HG02678 (cell line): ENCODE data around the gene SLC11A1.

Experiments
- ATAC-seq: cut with Tn5 transposase; IDR thresholded peaks from one replicate; pipeline ENCODE4 v1.9.1; 2021; ENCODE audit warnings: mild to moderate bottlenecking, moderate library complexity; ENCODE audit not compliant: unreplicated experiment

Gene SLC11A1

GRCh38 chr2:218403810-218404209 is 21.7 kb downstream of the SLC11A1 start:
- no peak for ATAC-seq

GRCh38 chr2:218404351-218405085 is 22.4 kb downstream of the SLC11A1 start:
- no peak for ATAC-seq

GRCh38 chr2:218405086-218405745 is 23.1 kb downstream of the SLC11A1 start:
- ATAC-seq = no peak

- ATAC-seq = peak; percentile 11
These were observed 23.7 kb downstream of the SLC11A1 start for GRCh38 chr2:218405746-218406208.

GRCh38 chr2:218406209-218406948 is 24.3 kb downstream of the SLC11A1 start:
- ATAC-seq = peak; percentile 80

GRCh38 chr2:218406949-218407618 is 25.0 kb downstream of the SLC11A1 start:
- peak; percentile 6 for ATAC-seq

- no peak for ATAC-seq
These were observed 25.6 kb downstream of the SLC11A1 start for GRCh38 chr2:218407717-218408116.

- no peak for ATAC-seq
These were observed 36.2 kb downstream of the SLC11A1 start for GRCh38 chr2:218418321-218418716.

GRCh38 chr2:218418717-218419458 is 36.8 kb downstream of the SLC11A1 start, which contains the start of gene VIL1:
Gene VIL1 (plus strand): TSS chr2:218419123. CDS start chr2:218423779, 4,656 bp downstream.
- no peak for ATAC-seq

- ATAC-seq = no peak
These were observed 37.6 kb downstream of the SLC11A1 start for GRCh38 chr2:218419630-218420216.

- ATAC-seq = no peak
These were observed 39.0 kb downstream of the SLC11A1 start for GRCh38 chr2:218421027-218421426.

- no peak for ATAC-seq
These were observed 40.5 kb downstream of the SLC11A1 start for GRCh38 chr2:218422403-218423086.

GRCh38 chr2:218423584-218423983 is 41.5 kb downstream of the SLC11A1 start:
- ATAC-seq = no peak

- ATAC-seq = no peak
These were observed 43.5 kb downstream of the SLC11A1 start for GRCh38 chr2:218425531-218425930.

GRCh38 chr2:218427741-218428140 is 45.7 kb downstream of the SLC11A1 start:
- no peak for ATAC-seq

- ATAC-seq = no peak
These were observed 46.9 kb downstream of the SLC11A1 start for GRCh38 chr2:218428846-218429558.

GRCh38 chr2:218429911-218430692 is 48.0 kb downstream of the SLC11A1 start:
- ATAC-seq = no peak

- ATAC-seq = no peak
These were observed 48.6 kb downstream of the SLC11A1 start for GRCh38 chr2:218430721-218431120.
